GM19035 (cell line): Measurements from ENCODE around the gene DENND5B.
"Not testable (repeated sequence)": the region's sequence is repeated elsewhere in the genome, so short reads cannot be mapped to it uniquely, and the experiment has no call there.

ENCODE experiments used
- ATAC-seq: cut with Tn5 transposase; IDR thresholded peaks from one replicate; pipeline ENCODE4 v1.9.1; 2021; ENCODE audit not compliant: unreplicated experiment

DENND5B gene

GRCh38 chr12:31476437-31476836, 114.5 kb downstream of the DENND5B start:
- ATAC-seq: no peak

GRCh38 chr12:31475610-31476009, 115.3 kb downstream of the DENND5B start:
- ATAC-seq: not testable (repeated sequence)

GRCh38 chr12:31474751-31475150, 116.2 kb downstream of the DENND5B start:
- ATAC-seq: no peak

- no peak for ATAC-seq
These were observed 119.1 kb downstream of the DENND5B start for GRCh38 chr12:31471823-31472222.

GRCh38 chr12:31471051-31471450, 119.9 kb downstream of the DENND5B start:
- ATAC-seq: no peak

GRCh38 chr12:31470459-31470858, 120.5 kb downstream of the DENND5B start:
- ATAC-seq: no peak

- ATAC-seq: no peak
These were observed 124.2 kb downstream of the DENND5B start for GRCh38 chr12:31466768-31467167.

- ATAC-seq: no peak
These were observed 125.9 kb downstream of the DENND5B start for GRCh38 chr12:31465002-31465401.

- ATAC-seq: no peak
These were observed 130.9 kb downstream of the DENND5B start for GRCh38 chr12:31460024-31460423.

- no peak for ATAC-seq
These were observed 134.4 kb downstream of the DENND5B start for GRCh38 chr12:31456562-31456961.

- ATAC-seq: no peak
These were observed 146.2 kb downstream of the DENND5B start for GRCh38 chr12:31444736-31445135.

- ATAC-seq: no peak
These were observed 150.3 kb downstream of the DENND5B start for GRCh38 chr12:31440586-31440985.

GRCh38 chr12:31440134-31440533, 150.8 kb downstream of the DENND5B start:
- no peak for ATAC-seq

GRCh38 chr12:31431721-31432240, 159.2 kb downstream of the DENND5B start:
- ATAC-seq: no peak

- ATAC-seq: no peak
These were observed 167.5 kb downstream of the DENND5B start for GRCh38 chr12:31423405-31423804.

- no peak for ATAC-seq
These were observed 178.6 kb downstream of the DENND5B start for GRCh38 chr12:31412292-31412801.

GRCh38 chr12:31408763-31409162, 182.2 kb downstream of the DENND5B start:
- ATAC-seq: no peak

- ATAC-seq: no peak
These were observed 183.4 kb downstream of the DENND5B start for GRCh38 chr12:31407562-31407961.

- ATAC-seq: peak; percentile 61
These were observed 184.6 kb downstream of the DENND5B start for GRCh38 chr12:31406345-31406744.

- ATAC-seq: no peak
These were observed 185.9 kb downstream of the DENND5B start for GRCh38 chr12:31405021-31405420.

- ATAC-seq: peak; percentile 78
These were observed 187.8 kb downstream of the DENND5B start for GRCh38 chr12:31403099-31403607.

- no peak for ATAC-seq
These were observed 197.9 kb downstream of the DENND5B start for GRCh38 chr12:31393004-31393550.

- no peak for ATAC-seq
These were observed 199.9 kb downstream of the DENND5B start for GRCh38 chr12:31390991-31391390.
